K562 (cell line): ENCODE data around the gene POLR2H.

Source experiments
- ELF2 ChIP-seq: fragments of 250-450 bp; sonication (Bioruptor Pico); IDR thresholded peaks from 2 replicates; pipeline ENCODE4 v1.5.0; 2021; ENCODE audit warnings: mild to moderate bottlenecking
- EZH2 ChIP-seq: IDR thresholded peaks from 2 replicates; pipeline ENCODE4 v1.6.1; 2012; ENCODE audit warnings: low read depth, mild to moderate bottlenecking, inconsistent platforms, low read length, borderline replicate concordance
- JUN ChIP-seq, 2 experiments: sonication (generic) in 1 of 2; formaldehyde crosslinking in 1 of 2; IDR thresholded peaks; 2 replicates each; pipeline versions ENCODE4 v1.6.1 to v1.8.0; 2012 to 2022; ENCODE audit warnings: borderline replicate concordance in 2 of 2, mild to moderate bottlenecking in 2 of 2, improper control_type of control experiment in 1 of 2, low read depth in 1 of 2, low read length in 1 of 2, missing genetic modification reagents in 1 of 2
- MXI1 ChIP-seq: IDR thresholded peaks from 2 replicates; pipeline ENCODE4 v1.6.1; 2011; ENCODE audit warnings: low read depth, mild to moderate bottlenecking, improper control_type of control experiment, low read length
- NR2C2 ChIP-seq, 2 experiments: fragments of 200-800 bp in 1 of 2; sonication (Bioruptor generic) in 1 of 2; sonication (generic) in 1 of 2; formaldehyde crosslinking in 1 of 2; IDR thresholded peaks; 2 replicates each; pipeline versions ENCODE4 v1.6.1 to v1.8.0; 2016 to 2022; ENCODE audit warnings: mild to moderate bottlenecking in 1 of 2, missing compliant biosample characterization in 1 of 2, missing genetic modification characterization in 1 of 2, missing genetic modification reagents in 1 of 2
- RFX5 ChIP-seq: IDR thresholded peaks from 2 replicates; pipeline ENCODE4 v1.6.1; 2011; ENCODE audit warnings: low read depth, mild to moderate bottlenecking, improper control_type of control experiment, low read length
- SOX6 ChIP-seq: fragments of 450-650 bp; IDR thresholded peaks from 2 replicates; pipeline ENCODE4 v1.6.1; 2014; ENCODE audit warnings: mild to moderate bottlenecking
- ZNF184 ChIP-seq: sonication (generic); formaldehyde crosslinking; IDR thresholded peaks from 2 replicates; pipeline ENCODE4 v1.5.0; 2020; ENCODE audit warnings: missing genetic modification reagents
- ZNF253 ChIP-seq: fragments of 250-450 bp; sonication (Bioruptor Pico); conservative IDR thresholded peaks from 2 replicates; pipeline ENCODE4 v1.6.1; 2021; ENCODE audit warnings: mild to moderate bottlenecking
- TF ChIP-seq, protein P1 (sequence below), 2 experiments: fragments of 450-650 bp; formaldehyde crosslinking in 1 of 2; IDR thresholded peaks; 2 replicates each; pipeline versions ENCODE4 v1.4.0 to v1.6.1; 2014 to 2020; ENCODE audit warnings: mild to moderate bottlenecking in 2 of 2, borderline replicate concordance in 1 of 2, low read depth in 1 of 2
- TF ChIP-seq, protein P2 (sequence below), 3 experiments: fragments of 200-800 bp in 1 of 3; fragments of 250-450 bp in 1 of 3; fragments of 450-650 bp in 1 of 3; sonication (Bioruptor Pico) in 1 of 3; sonication (Bioruptor generic) in 1 of 3; formaldehyde crosslinking in 1 of 3; IDR thresholded peaks; 2 replicates each; pipeline versions ENCODE4 v1.6.1 to v1.8.0; 2016 to 2022; ENCODE audit warnings: mild to moderate bottlenecking in 2 of 3, missing genetic modification characterization in 2 of 3, missing compliant biosample characterization in 1 of 3, moderate library complexity in 1 of 3
- TF ChIP-seq, protein P3 (sequence below): fragments of 450-650 bp; conservative IDR thresholded peaks from 2 replicates; pipeline ENCODE4 v1.6.1; 2016; ENCODE audit warnings: missing genetic modification characterization, low read depth, mild to moderate bottlenecking, missing compliant biosample characterization, moderate library complexity

DNA sequence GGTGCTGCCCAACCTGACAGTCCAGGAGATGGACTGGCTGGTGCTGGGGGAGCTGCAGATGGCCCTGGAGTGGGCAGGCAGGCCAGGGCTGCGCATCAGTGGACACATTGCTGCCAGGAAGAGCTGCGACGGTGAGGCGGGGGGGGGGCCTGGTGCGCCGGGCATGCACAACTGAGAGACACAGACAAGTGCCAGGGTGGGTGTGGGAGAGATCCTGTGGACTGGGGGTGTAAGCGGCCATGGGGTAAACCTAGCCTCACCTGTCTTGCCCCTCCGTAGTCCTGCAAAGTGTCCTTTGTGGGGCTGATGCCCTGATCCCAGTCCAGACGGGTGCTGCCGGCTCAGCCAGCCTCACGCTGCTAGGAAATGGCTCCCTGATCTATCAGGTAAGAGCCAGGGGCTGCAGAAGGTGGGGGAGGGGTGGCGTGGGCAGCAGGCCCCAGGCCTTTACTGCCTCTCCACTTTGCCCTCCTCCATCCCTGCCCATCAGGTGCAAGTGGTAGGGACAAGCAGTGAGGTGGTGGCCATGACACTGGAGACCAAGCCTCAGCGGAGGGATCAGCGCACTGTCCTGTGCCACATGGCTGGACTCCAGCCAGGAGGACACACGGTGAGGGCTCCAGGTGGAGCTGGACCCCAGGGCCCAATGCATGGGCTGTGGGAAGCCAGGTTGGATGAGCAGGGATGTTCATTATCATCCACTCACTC lies 21.7 kb downstream of the POLR2H start:
- TF ChIP-seq, protein P1, sequence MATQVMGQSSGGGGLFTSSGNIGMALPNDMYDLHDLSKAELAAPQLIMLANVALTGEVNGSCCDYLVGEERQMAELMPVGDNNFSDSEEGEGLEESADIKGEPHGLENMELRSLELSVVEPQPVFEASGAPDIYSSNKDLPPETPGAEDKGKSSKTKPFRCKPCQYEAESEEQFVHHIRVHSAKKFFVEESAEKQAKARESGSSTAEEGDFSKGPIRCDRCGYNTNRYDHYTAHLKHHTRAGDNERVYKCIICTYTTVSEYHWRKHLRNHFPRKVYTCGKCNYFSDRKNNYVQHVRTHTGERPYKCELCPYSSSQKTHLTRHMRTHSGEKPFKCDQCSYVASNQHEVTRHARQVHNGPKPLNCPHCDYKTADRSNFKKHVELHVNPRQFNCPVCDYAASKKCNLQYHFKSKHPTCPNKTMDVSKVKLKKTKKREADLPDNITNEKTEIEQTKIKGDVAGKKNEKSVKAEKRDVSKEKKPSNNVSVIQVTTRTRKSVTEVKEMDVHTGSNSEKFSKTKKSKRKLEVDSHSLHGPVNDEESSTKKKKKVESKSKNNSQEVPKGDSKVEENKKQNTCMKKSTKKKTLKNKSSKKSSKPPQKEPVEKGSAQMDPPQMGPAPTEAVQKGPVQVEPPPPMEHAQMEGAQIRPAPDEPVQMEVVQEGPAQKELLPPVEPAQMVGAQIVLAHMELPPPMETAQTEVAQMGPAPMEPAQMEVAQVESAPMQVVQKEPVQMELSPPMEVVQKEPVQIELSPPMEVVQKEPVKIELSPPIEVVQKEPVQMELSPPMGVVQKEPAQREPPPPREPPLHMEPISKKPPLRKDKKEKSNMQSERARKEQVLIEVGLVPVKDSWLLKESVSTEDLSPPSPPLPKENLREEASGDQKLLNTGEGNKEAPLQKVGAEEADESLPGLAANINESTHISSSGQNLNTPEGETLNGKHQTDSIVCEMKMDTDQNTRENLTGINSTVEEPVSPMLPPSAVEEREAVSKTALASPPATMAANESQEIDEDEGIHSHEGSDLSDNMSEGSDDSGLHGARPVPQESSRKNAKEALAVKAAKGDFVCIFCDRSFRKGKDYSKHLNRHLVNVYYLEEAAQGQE (IDR thresholded peaks at IDR 0.05; ENCODE audit: borderline replicate concordance), result no peak
- TF ChIP-seq, protein P1 (CRISPR knock-in tag; IDR thresholded peaks at IDR 0.05; ENCODE audit: low read depth), result no peak
- TF ChIP-seq SOX6 (no peak), ZNF253 (CRISPR knock-in tag) (no peak), MXI1 (no peak), ELF2 (CRISPR knock-in tag) (no peak), NR2C2 (CRISPR knock-in tag; IDR thresholded peaks at IDR 0.05) (no peak), NR2C2 (tag; IDR thresholded peaks at IDR 0.05) (no peak), ZNF184 (CRISPR knock-in tag) (no peak), EZH2 (no peak), JUN (IDR thresholded peaks at IDR 0.05; ENCODE audit: borderline replicate concordance, low read depth, low read length) (no peak), JUN (CRISPR knock-in tag; IDR thresholded peaks at IDR 0.05; ENCODE audit: borderline replicate concordance) (no peak), RFX5 (no peak)
- TF ChIP-seq, protein P2, sequence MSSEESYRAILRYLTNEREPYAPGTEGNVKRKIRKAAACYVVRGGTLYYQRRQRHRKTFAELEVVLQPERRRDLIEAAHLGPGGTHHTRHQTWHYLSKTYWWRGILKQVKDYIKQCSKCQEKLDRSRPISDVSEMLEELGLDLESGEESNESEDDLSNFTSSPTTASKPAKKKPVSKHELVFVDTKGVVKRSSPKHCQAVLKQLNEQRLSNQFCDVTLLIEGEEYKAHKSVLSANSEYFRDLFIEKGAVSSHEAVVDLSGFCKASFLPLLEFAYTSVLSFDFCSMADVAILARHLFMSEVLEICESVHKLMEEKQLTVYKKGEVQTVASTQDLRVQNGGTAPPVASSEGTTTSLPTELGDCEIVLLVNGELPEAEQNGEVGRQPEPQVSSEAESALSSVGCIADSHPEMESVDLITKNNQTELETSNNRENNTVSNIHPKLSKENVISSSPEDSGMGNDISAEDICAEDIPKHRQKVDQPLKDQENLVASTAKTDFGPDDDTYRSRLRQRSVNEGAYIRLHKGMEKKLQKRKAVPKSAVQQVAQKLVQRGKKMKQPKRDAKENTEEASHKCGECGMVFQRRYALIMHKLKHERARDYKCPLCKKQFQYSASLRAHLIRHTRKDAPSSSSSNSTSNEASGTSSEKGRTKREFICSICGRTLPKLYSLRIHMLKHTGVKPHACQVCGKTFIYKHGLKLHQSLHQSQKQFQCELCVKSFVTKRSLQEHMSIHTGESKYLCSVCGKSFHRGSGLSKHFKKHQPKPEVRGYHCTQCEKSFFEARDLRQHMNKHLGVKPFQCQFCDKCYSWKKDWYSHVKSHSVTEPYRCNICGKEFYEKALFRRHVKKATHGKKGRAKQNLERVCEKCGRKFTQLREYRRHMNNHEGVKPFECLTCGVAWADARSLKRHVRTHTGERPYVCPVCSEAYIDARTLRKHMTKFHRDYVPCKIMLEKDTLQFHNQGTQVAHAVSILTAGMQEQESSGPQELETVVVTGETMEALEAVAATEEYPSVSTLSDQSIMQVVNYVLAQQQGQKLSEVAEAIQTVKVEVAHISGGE (CRISPR knock-in tag; IDR thresholded peaks at IDR 0.05), result no peak
- TF ChIP-seq, protein P3, sequence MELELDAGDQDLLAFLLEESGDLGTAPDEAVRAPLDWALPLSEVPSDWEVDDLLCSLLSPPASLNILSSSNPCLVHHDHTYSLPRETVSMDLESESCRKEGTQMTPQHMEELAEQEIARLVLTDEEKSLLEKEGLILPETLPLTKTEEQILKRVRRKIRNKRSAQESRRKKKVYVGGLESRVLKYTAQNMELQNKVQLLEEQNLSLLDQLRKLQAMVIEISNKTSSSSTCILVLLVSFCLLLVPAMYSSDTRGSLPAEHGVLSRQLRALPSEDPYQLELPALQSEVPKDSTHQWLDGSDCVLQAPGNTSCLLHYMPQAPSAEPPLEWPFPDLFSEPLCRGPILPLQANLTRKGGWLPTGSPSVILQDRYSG (tag), result no peak
